ENCODE results near the gene CCDC146.
"Not testable (repeated sequence)": the region's sequence is repeated elsewhere in the genome, so short reads cannot be mapped to it uniquely, and the experiment has no call there.

Gene CCDC146

GRCh38 chr7:77222819-77223218 is 100.4 kb downstream of the CCDC146 start:
- Histone ChIP-seq H3K4me3 (ENCODE audit: insufficient read depth, low read length, poor library complexity, severe bottlenecking) (no peak overlapping the region), H3F3A (ENCODE audit: insufficient read depth) (no peaks in the 10 kb centered on the region), H3K36me3 (ENCODE audit: low read length) (no peaks in the 10 kb centered on the region), H2AFZ (ENCODE audit: low read depth, low read length, severe bottlenecking) (no peak overlapping the region), H3K79me2 (ENCODE audit: insufficient read depth, low read length) (no peaks in the 10 kb centered on the region), H3K27me3 (ENCODE audit: low read length) (no peaks in the 10 kb centered on the region), H3K9ac (ENCODE audit: low read length) (no peak overlapping the region), H3K9me3 (ENCODE audit: insufficient read depth, low read length) (0 out of 2 replicates have a peak, but pooled peaks cover 5% of the 10 kb centered on the region), H4K20me1 (ENCODE audit: low read depth, low read length) (no peaks in the 10 kb centered on the region), H3K4me2 (ENCODE audit: low read depth, low read length, poor library complexity, severe bottlenecking) (no peak overlapping the region), H3K9me2 (replicated peaks; ENCODE audit: insufficient read depth, low read length) (no peaks in the 10 kb centered on the region), H3K27ac (ENCODE audit: low read depth, low read length) (no peak overlapping the region)
- TF ChIP-seq EZH2phosphoT487 (conservative IDR thresholded peaks at IDR 0.05; ENCODE audit: low read length) (no peak), CTCF (IDR thresholded peaks at IDR 0.05; ENCODE audit: insufficient read depth, low read length, poor library complexity, severe bottlenecking) (no peak)

- Histone ChIP-seq H3K9me3 (ENCODE audit: insufficient read depth, low read length) (0 out of 2 replicates have a peak, but pooled peaks cover 5% of the 10 kb centered on the region), H3K36me3 (ENCODE audit: low read length) (no peaks in the 10 kb centered on the region), H3K4me2 (ENCODE audit: low read depth, low read length, poor library complexity, severe bottlenecking) (no peak overlapping the region), H3K27me3 (ENCODE audit: low read length) (no peaks in the 10 kb centered on the region), H3K79me2 (ENCODE audit: insufficient read depth, low read length) (no peaks in the 10 kb centered on the region), H3K4me3 (ENCODE audit: insufficient read depth, low read length, poor library complexity, severe bottlenecking) (no peak overlapping the region), H4K20me1 (ENCODE audit: low read depth, low read length) (no peaks in the 10 kb centered on the region), H3K9ac (ENCODE audit: low read length) (no peak overlapping the region), H2AFZ (ENCODE audit: low read depth, low read length, severe bottlenecking) (no peak overlapping the region), H3F3A (ENCODE audit: insufficient read depth) (no peaks in the 10 kb centered on the region), H3K27ac (ENCODE audit: low read depth, low read length) (no peak overlapping the region), H3K9me2 (replicated peaks; ENCODE audit: insufficient read depth, low read length) (no peaks in the 10 kb centered on the region)
- TF ChIP-seq EZH2phosphoT487 (conservative IDR thresholded peaks at IDR 0.05; ENCODE audit: low read length) (no peak), CTCF (IDR thresholded peaks at IDR 0.05; ENCODE audit: insufficient read depth, low read length, poor library complexity, severe bottlenecking) (no peak)
Measured at GRCh38 chr7:77223261-77223660, 100.8 kb downstream of the CCDC146 start.

GRCh38 chr7:77226357-77226839 is 104.0 kb downstream of the CCDC146 start:
- Histone ChIP-seq H3K9ac (ENCODE audit: low read length) (no peak overlapping the region), H3K27me3 (ENCODE audit: low read length) (no peaks in the 10 kb centered on the region), H3K27ac (ENCODE audit: low read depth, low read length) (no peak overlapping the region), H3K79me2 (ENCODE audit: insufficient read depth, low read length) (no peaks in the 10 kb centered on the region), H3K9me2 (replicated peaks; ENCODE audit: insufficient read depth, low read length) (no peaks in the 10 kb centered on the region), H3F3A (ENCODE audit: insufficient read depth) (no peaks in the 10 kb centered on the region), H2AFZ (ENCODE audit: low read depth, low read length, severe bottlenecking) (no peak overlapping the region), H4K20me1 (ENCODE audit: low read depth, low read length) (no peaks in the 10 kb centered on the region), H3K4me3 (ENCODE audit: insufficient read depth, low read length, poor library complexity, severe bottlenecking) (no peak overlapping the region), H3K36me3 (ENCODE audit: low read length) (no peaks in the 10 kb centered on the region), H3K4me2 (ENCODE audit: low read depth, low read length, poor library complexity, severe bottlenecking) (no peak overlapping the region), H3K9me3 (ENCODE audit: insufficient read depth, low read length) (no peaks in the 10 kb centered on the region)
- TF ChIP-seq EZH2phosphoT487 (conservative IDR thresholded peaks at IDR 0.05; ENCODE audit: low read length): no peak
- no peak for TF ChIP-seq CTCF (IDR thresholded peaks at IDR 0.05; ENCODE audit: insufficient read depth, low read length, poor library complexity, severe bottlenecking)

GRCh38 chr7:77228795-77229194 is 106.4 kb downstream of the CCDC146 start:
- H3K9me3 ChIP-seq (ENCODE audit: insufficient read depth, low read length); H3K27ac ChIP-seq (ENCODE audit: low read depth, low read length); H3K9ac ChIP-seq (ENCODE audit: low read length); H3K4me3 ChIP-seq (ENCODE audit: insufficient read depth, low read length, poor library complexity, severe bottlenecking); H3K36me3 ChIP-seq (ENCODE audit: low read length); H4K20me1 ChIP-seq (ENCODE audit: low read depth, low read length); H3K9me2 ChIP-seq (replicated peaks; ENCODE audit: insufficient read depth, low read length); H3K79me2 ChIP-seq (ENCODE audit: insufficient read depth, low read length); H3K27me3 ChIP-seq (ENCODE audit: low read length); H3K4me2 ChIP-seq (ENCODE audit: low read depth, low read length, poor library complexity, severe bottlenecking); H2AFZ ChIP-seq (ENCODE audit: low read depth, low read length, severe bottlenecking); H3F3A ChIP-seq (ENCODE audit: insufficient read depth): not testable (repeated sequence)
